GM20000 (cell line): ENCODE results near the gene PTPRQ.
A peak's percentile ranks its signal among the peaks of the same experiment; 100 is the strongest.

Experiments used
- DNase-seq: peaks from one replicate; pipeline ENCODE4 v3.0.0; 2012; ENCODE audit warnings: low spot score
- TF ChIP-seq, protein P1 (sequence below): IDR thresholded peaks from 2 replicates; pipeline ENCODE4 v1.5.1; 2012; ENCODE audit warnings: mild to moderate bottlenecking, control low read depth; ENCODE audit errors: extremely low read depth, missing control alignments

PTPRQ gene

DNA sequence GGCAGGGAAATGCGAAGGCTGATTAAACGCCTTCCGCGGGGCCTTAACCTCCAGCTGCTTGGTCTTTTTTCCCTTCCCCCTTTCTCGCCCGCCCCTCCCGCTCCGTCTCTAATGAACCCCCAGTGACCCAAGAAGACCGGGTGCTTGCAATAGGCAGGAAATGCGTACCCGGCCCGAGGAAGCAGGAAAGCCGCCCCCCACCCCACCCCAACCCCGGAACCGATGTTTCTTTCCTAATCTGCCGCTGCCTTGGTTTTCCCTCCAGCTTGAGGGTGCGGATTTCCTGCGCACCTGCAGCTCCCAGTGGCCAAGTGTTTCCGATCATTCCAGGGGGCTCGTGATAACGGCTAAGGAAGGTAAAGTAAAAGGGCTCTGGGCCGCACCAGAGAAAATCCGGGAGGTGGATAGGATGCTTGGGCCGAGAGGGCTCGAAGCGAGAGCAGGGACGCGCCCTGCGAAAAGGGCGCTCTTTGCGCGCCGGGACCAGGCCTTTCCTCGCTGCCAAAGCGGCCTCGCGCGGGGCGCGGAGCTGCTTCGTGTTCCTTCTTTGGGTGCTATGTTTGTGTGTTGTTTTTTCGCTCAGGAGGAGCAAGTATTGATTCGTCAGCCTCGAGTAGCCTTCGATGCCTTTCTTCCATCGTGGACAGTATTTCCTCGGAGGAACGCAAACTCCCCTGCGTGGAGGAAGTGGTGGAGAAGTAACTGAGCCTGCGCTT lies 264.4 kb downstream of the PTPRQ start:
- no peak for DNase-seq
- TF ChIP-seq, protein P1, sequence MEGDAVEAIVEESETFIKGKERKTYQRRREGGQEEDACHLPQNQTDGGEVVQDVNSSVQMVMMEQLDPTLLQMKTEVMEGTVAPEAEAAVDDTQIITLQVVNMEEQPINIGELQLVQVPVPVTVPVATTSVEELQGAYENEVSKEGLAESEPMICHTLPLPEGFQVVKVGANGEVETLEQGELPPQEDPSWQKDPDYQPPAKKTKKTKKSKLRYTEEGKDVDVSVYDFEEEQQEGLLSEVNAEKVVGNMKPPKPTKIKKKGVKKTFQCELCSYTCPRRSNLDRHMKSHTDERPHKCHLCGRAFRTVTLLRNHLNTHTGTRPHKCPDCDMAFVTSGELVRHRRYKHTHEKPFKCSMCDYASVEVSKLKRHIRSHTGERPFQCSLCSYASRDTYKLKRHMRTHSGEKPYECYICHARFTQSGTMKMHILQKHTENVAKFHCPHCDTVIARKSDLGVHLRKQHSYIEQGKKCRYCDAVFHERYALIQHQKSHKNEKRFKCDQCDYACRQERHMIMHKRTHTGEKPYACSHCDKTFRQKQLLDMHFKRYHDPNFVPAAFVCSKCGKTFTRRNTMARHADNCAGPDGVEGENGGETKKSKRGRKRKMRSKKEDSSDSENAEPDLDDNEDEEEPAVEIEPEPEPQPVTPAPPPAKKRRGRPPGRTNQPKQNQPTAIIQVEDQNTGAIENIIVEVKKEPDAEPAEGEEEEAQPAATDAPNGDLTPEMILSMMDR, result no peak

DNA sequence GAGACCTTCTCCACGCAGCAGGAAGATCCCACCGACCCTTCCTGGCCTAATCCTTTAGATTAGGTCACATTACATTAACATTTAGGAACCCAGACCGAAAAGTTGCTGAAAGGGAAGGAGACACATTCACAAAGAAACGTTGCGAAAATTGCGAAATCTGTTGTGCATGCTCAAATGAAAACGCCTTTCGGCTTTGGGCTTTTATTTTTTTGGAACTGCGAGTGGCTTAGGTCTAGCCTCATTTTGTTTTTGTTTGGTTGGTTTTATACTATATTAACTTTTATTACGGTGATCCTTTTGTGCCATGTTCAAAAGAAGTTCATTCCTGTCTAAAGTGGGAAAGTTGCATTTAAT lies 264.9 kb downstream of the PTPRQ start:
- TF ChIP-seq, protein P1, result no peak
- DNase-seq, result no peak

DNA sequence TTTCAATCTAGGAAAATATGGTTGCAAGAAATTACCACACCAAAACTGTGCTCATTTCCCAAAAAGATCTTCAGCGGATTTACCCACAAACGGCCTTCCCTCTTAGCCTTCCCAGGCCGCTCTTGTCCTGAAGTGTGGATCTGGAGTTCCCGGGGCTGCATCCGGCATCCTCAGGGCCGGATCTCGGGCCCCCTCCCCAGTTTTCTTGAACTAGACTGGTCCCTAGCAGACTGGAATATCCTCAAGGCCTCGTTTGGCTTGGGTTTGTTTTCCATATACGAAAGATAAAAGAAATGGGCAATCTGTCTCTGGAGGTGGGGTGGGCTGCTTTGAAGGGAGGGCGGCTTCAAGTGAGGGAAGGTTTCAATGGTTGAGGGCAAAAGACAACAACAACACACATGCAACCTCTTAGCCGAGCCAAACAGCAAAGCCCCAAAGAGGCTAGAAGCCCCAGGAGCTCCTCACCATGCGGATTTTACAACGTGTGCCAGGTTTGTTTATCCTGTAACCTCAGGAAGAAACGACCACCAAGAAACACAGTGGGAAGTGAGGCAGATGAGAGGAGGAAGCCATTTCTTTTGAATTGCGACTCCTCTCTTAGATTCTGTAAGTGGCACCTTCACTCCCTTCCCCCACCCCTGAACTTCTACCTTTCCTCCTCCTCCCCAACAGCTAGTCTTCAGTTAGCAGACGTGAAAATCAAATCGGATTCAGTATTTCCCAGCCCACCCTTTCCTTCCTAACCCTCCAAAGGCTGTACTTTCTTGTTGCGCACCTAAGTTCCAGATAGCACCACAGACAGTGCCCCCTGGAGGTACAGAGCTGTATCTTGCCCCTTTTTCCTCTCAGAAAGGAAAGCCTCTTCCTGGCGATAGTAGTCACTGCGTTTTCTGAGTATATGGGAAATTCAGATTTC lies 266.0 kb downstream of the PTPRQ start:
- TF ChIP-seq, protein P1, result peak; percentile 17
- DNase-seq, result no peak

DNA sequence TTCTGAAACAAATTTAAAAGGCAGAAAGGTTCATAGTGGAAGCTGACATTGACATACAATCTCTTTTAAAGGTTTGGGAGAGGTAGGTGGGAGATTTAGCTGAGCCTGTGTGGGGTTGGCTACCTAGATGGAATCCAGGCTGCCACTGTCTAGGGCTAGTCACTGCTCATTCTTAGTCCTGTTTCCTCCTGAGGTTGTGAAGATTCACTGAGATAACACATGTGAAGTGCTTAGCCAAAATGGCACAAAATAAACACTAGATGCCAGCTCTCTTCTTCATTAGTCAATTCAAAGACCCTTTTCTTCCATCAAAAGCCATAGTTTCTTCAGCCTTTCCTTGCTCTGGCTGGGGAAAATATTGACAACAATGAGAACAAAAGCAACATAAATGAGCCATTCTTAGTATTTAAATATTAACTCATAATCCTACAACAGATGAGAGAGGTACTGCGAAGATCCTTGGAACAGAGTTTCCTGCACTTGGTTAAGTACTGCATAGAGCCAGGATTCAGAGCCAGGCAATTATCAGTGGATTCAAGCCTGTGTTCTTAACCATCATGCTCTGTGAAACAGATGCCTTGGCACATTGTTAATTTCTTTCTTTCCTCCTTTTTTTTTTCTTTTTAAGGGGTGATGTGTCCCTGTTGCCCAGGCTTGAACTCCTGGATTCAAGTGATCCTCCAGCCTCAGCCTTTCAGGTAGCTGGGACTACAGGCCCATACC lies 266.9 kb downstream of the PTPRQ start:
- no peak for DNase-seq
- TF ChIP-seq, protein P1, result no peak

DNA sequence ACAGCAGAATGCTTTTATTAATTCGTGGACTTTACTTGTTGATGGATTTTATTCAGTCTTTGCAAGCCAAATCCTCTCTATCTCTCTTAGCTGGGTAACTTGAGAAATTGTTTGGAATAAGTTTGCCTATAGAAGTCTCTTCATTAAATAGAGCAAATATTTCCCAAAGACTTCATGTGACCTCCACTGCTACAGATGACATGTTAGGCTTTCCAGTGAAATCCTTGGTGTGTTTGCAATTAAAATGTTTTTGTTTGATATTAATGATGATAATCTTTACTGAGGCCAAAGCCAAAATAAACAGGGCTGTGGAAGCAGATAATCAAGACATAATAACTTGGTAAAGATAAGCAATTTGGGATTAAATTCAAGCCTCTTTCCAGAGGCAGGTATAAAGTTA lies 267.8 kb downstream of the PTPRQ start:
- DNase-seq, result no peak
- TF ChIP-seq, protein P1, result no peak

DNA sequence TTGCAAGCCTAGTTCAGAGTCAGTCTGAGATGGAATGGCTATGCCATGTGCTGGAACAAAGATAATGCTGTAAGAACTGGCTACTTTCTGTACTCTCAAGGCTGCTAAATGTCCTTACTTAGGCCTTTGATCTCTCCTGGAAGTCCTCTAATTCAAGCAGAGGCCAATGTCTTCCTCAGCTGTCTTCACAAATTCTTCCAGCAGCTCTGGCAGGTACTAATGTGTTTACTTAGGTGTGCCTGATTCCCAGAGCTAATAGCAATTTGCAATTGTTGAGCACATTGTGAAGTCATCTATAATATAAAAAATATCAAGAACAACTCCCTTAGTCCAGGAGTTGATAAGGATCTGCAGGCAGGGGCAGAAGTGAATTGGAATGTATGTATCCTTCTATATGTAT lies 268.8 kb downstream of the PTPRQ start:
- TF ChIP-seq, protein P1, result no peak
- DNase-seq, result no peak

DNA sequence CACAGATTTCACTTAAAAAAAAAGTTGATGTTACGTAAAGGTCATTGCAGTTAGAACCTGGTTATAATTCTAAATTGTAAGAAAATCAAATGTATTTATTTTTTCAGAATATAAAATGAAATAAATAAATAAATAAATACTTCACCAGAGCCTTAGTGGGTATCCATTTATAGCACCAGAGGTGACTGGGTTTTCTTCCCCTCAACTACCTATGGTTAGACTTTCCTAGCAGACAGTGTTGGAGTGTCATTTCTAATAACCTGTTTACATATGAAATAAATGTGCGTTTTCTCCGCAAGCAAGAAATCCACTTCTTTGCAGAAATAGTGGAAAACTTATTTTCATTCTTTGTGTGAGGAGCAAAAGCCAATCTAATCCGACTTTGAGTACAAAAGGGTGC lies 269.4 kb downstream of the PTPRQ start:
- DNase-seq, result no peak
- TF ChIP-seq, protein P1, result no peak
